SJCRH30 (cell line): ENCODE measurements around the gene DAPL1. TPM values are rescaled to one million over a fixed set of nuclear protein-coding genes. Genes with fewer than 3 reads are reported as not detected.
"Not testable (repeated sequence)": the region's sequence is repeated elsewhere in the genome, so short reads cannot be mapped to it uniquely, and the experiment has no call there.

Source experiments
- DNase-seq, 2 experiments: peaks; one replicate each; pipeline ENCODE4 v3.0.0-alpha.2; 2015 to 2020
- H3K27ac ChIP-seq: fragments of 250-450 bp; sonication (Bioruptor Pico); 2 replicates; pipeline ENCODE4 v1.5.1; 2020; ENCODE audit warnings: mild to moderate bottlenecking, moderate library complexity
- H3K27me3 ChIP-seq: fragments of 250-450 bp; sonication (Bioruptor Pico); 2 replicates; pipeline ENCODE4 v1.5.1; 2020; ENCODE audit warnings: mild to moderate bottlenecking, moderate library complexity
- H3K36me3 ChIP-seq: fragments of 250-450 bp; sonication (Bioruptor Pico); 2 replicates; pipeline ENCODE4 v1.5.1; 2020; ENCODE audit warnings: mild to moderate bottlenecking, moderate library complexity
- H3K4me1 ChIP-seq: fragments of 250-450 bp; sonication (Bioruptor Pico); 2 replicates; pipeline ENCODE4 v1.5.1; 2020; ENCODE audit warnings: mild to moderate bottlenecking, moderate library complexity
- H3K4me3 ChIP-seq: fragments of 250-450 bp; sonication (Bioruptor Pico); 2 replicates; pipeline ENCODE4 v1.5.1; 2020; ENCODE audit warnings: mild to moderate bottlenecking, moderate library complexity
- H3K9me3 ChIP-seq: fragments of 250-450 bp; sonication (Bioruptor Pico); replicated peaks from 2 replicates; pipeline ENCODE4 v1.5.1; 2020; ENCODE audit warnings: mild to moderate bottlenecking, moderate library complexity
- total RNA-seq: library from RNA; depleted of rRNA; stranded (reverse); fragments of >200 nt; shearing (Covaris generic); gene quantifications from 2 replicates; pipeline ENCODE4 v1.2.3, GENCODE V29; 2014

Gene DAPL1
- total RNA-seq, 1 experiment from 2014 or later: not detected

DNA sequence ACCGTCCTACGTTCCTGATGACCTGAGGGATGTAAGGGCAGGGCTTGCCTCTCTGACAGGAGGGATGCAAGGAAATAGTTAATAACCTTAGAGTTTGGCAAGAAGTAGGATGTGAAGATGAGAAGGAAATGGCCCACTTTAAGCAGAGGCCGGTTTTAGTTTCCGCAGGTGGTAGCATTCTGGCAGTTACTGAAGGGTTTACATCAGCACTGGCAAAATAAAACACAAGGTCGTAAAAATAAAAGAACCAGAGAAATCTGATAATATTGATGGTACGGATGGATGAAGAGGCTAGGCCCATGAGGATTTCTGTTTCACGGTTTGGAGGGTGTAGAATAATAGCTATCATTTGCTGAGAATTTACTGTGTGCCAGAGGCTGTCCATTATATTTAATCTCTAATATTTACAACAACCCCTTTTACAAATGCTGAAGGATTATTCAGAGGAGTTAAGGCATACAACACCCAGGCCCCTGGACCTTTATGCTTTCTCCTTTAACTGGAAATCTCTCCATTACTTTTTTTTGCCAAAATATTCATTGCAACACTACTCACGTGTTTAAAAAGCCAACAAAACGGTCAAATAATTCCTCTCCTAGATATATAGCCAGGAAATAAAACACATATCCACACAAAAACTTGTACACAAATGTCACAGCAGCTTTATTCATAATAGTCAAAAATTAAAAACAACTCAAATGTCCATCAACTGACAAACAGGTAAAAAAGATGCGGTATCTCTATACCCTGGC is 28.5 kb downstream of the DAPL1 start:
- Histone ChIP-seq H3K27me3 (no peaks in the 10 kb centered on the region), H3K36me3 (no peaks in the 10 kb centered on the region), H3K4me1 (no peaks in the 10 kb centered on the region), H3K27ac (no peak overlapping the region), H3K4me3 (no peak overlapping the region), H3K9me3 (no peaks in the 10 kb centered on the region)
- no peak for DNase-seq

DNA sequence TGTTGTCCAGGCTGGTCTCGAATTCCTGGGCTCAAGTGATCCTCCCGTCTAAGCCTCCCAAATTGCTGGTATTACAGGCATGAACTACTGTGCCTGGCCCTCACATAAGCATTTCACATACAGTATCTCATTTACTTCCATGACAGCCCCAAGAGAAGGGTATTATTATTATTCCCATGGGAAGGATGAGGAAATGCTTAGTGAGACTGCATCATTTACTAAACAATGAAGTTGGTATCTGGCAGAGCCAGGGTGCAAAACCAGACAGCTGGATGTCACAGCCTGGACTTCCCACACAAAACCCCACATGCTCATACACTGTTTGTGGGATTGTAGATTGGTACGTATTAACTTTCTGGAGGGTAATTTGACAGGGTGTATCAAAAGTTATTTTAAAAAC is 29.9 kb downstream of the DAPL1 start:
- Histone ChIP-seq H3K4me1 (no peaks in the 10 kb centered on the region), H3K36me3 (no peaks in the 10 kb centered on the region), H3K27ac (no peak overlapping the region), H3K9me3 (no peaks in the 10 kb centered on the region), H3K27me3 (no peaks in the 10 kb centered on the region), H3K4me3 (no peak overlapping the region)
- no peak for DNase-seq

DNA sequence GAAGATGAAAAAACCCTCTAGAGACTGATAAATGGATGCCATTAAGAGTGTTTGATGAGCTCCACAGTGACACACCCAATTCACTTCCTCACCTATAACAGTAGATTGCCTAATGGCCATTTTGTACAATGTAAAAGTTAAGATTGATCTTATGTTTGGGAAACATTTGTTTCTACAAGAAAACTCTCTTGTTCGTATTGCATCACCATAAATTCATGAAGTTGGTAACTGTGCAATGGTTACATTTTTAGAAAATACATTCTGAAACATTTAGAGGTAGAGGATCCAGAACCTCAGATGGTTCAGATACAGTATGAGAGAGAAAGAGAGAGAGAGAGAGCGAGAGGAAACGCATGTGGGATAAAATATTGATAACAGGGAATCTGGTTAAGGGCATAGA is 31.8 kb downstream of the DAPL1 start:
- no peaks in the 10 kb centered on the region for H3K27me3 ChIP-seq
- no peaks in the 10 kb centered on the region for H3K4me1 ChIP-seq
- H3K4me3 ChIP-seq: no peak overlapping the region
- no peaks in the 10 kb centered on the region for H3K36me3 ChIP-seq
- no peak overlapping the region for H3K27ac ChIP-seq
- DNase-seq: no peak
- H3K9me3 ChIP-seq: no peaks in the 10 kb centered on the region

- H3K4me1 ChIP-seq: no peaks in the 10 kb centered on the region
- H3K27ac ChIP-seq: no peak overlapping the region
- DNase-seq: no peak
- no peaks in the 10 kb centered on the region for H3K27me3 ChIP-seq
- no peaks in the 10 kb centered on the region for H3K9me3 ChIP-seq
- H3K36me3 ChIP-seq: no peaks in the 10 kb centered on the region
- no peak overlapping the region for H3K4me3 ChIP-seq
Measured at GRCh38 chr2:158828378-158829164, 33.5 kb downstream of the DAPL1 start.

DNA sequence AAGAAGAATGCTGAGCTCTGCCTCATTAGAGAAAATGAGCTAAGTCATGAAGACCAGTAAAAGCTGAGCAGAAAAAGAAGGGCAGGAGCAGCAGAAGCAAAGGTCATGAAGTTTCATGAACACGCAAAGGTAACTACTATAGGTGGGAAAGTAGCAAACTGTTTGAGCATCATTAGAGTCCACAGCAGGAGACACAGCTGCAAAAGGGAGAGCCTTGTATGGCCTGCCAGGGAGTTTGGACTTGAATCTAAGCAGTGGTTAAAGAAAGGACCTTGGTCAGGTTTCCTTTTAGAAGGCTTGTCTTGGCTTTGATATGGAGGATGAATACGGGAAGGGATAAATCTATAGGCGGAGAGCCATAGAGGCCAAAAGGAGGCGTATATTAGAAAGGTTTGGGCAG is 34.0 kb downstream of the DAPL1 start:
- H3K4me3 ChIP-seq: no peak overlapping the region
- H3K27ac ChIP-seq: no peak overlapping the region
- no peak for DNase-seq
- H3K4me1 ChIP-seq: no peaks in the 10 kb centered on the region
- H3K27me3 ChIP-seq: no peaks in the 10 kb centered on the region
- H3K9me3 ChIP-seq: no peaks in the 10 kb centered on the region
- no peaks in the 10 kb centered on the region for H3K36me3 ChIP-seq

GRCh38 chr2:158830201-158830600 is 35.1 kb downstream of the DAPL1 start:
- Histone ChIP-seq H3K4me1 (no peaks in the 10 kb centered on the region), H3K4me3 (no peak overlapping the region), H3K36me3 (no peaks in the 10 kb centered on the region), H3K27ac (no peak overlapping the region), H3K27me3 (no peaks in the 10 kb centered on the region), H3K9me3 (no peaks in the 10 kb centered on the region)
- DNase-seq: no peak

- DNase-seq: no peak
- Histone ChIP-seq H3K27ac (no peak overlapping the region), H3K4me3 (no peak overlapping the region), H3K9me3 (0 out of 2 replicates have a peak, but pooled peaks cover 1% of the 10 kb centered on the region), H3K36me3 (no peaks in the 10 kb centered on the region), H3K4me1 (no peaks in the 10 kb centered on the region), H3K27me3 (no peaks in the 10 kb centered on the region)
Measured at GRCh38 chr2:158835431-158835830, 40.3 kb downstream of the DAPL1 start.

- H3K4me1 ChIP-seq: no peaks in the 10 kb centered on the region
- H3K36me3 ChIP-seq: no peaks in the 10 kb centered on the region
- no peaks in the 10 kb centered on the region for H3K27me3 ChIP-seq
- DNase-seq: no peak
- peaks cover 3% of the 10 kb centered on the region; the same call in 1 of the 2 replicates for H3K9me3 ChIP-seq
- no peak overlapping the region for H3K27ac ChIP-seq
- H3K4me3 ChIP-seq: no peak overlapping the region
Measured at GRCh38 chr2:158837645-158838044, 42.5 kb downstream of the DAPL1 start.

GRCh38 chr2:158841850-158842249 is 46.7 kb downstream of the DAPL1 start:
- Histone ChIP-seq H3K4me3 (no peak overlapping the region), H3K36me3 (no peaks in the 10 kb centered on the region), H3K4me1 (no peaks in the 10 kb centered on the region), H3K9me3 (peaks cover 3% of the 10 kb centered on the region; the same call in 1 of the 2 replicates), H3K27ac (no peak overlapping the region), H3K27me3 (no peaks in the 10 kb centered on the region)
- DNase-seq: no peak

GRCh38 chr2:158845444-158845843 is 50.3 kb downstream of the DAPL1 start:
- no peaks in the 10 kb centered on the region for H3K27me3 ChIP-seq
- H3K9me3 ChIP-seq: peaks cover 2% of the 10 kb centered on the region; the same call in 1 of the 2 replicates
- H3K4me1 ChIP-seq: no peaks in the 10 kb centered on the region
- H3K36me3 ChIP-seq: no peaks in the 10 kb centered on the region
- H3K27ac ChIP-seq: no peak overlapping the region
- no peak overlapping the region for H3K4me3 ChIP-seq
- DNase-seq: no peak

DNA sequence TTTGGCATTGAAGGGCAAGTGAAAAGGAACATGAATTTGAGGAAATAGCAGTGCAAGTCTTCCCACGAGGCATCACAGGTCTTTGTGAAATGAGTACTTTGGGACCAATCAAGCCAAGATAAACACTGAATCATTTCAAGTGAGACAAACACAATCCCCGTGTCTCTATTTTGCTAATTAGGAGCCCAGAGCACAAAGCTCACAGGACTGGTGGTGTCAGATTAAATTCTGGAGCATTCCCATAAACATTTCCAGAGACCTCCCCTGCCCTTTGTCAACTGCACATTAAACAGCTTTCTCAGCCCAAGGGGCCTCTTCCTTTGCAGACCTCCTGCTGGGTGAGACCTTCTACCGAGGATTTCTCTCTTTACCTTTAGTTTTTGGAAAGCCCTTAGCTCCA is 50.7 kb downstream of the DAPL1 start:
- no peak overlapping the region for H3K27ac ChIP-seq
- DNase-seq: peak in 1 of 2 experiments; percentile 27
- no peaks in the 10 kb centered on the region for H3K9me3 ChIP-seq
- H3K4me1 ChIP-seq: no peaks in the 10 kb centered on the region
- no peaks in the 10 kb centered on the region for H3K27me3 ChIP-seq
- no peak overlapping the region for H3K4me3 ChIP-seq
- H3K36me3 ChIP-seq: no peaks in the 10 kb centered on the region

- not testable (repeated sequence) for H3K36me3 ChIP-seq, H3K27ac ChIP-seq, H3K4me3 ChIP-seq, H3K4me1 ChIP-seq, DNase-seq, H3K27me3 ChIP-seq, H3K9me3 ChIP-seq
Measured at GRCh38 chr2:158847526-158847925, 52.4 kb downstream of the DAPL1 start.

DNA sequence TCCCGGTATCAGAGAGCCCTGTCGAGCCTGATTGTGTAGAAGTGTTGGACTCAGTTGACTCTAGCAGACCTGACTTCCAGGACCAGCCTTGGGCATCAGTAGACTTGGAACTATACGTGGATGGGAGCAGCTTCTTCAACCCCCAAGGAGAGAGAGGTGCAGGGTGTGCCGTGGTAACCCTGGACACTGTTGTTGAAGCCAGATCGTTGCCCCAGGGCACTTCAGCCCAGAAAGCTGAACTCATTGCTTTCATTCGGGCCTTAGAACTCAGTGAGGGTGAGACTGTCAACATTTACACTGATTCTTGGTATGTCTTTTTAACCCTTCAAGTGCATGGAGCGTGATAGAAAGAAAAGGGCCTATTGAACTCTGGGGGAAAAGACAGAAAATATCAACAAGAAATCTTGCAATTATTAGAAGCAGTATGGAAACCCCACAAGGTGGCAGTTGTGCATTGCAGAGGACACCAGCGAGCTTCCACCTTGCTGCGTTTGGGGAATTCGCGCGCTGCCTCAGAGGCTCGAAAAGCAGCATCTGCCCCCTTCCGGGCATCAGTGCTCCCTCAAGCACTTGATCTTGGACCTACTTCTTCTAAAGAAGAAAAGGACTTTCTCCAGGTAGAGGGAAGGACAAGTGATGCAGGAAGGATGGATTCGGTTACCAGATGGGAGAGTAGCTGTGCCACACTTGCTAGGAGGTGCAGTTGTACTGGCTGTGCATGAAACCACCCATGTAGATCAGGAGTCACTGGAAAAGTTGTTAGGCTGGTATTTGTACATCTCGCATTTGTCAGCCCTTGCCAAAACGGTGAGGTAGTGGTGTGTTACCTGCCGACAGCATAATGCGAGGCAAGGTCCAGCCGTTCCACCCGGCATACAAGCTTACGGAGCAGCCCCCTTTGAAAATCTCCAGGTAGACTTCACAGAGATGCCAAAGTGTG is 53.2 kb downstream of the DAPL1 start:
- not testable (repeated sequence) for H3K27me3 ChIP-seq, DNase-seq, H3K9me3 ChIP-seq, H3K4me1 ChIP-seq, H3K27ac ChIP-seq, H3K4me3 ChIP-seq, H3K36me3 ChIP-seq

- DNase-seq, H3K27me3 ChIP-seq, H3K36me3 ChIP-seq, H3K27ac ChIP-seq, H3K4me3 ChIP-seq, H3K9me3 ChIP-seq, H3K4me1 ChIP-seq: not testable (repeated sequence)
Measured at GRCh38 chr2:158860179-158860578, 65.1 kb downstream of the DAPL1 start.

DNA sequence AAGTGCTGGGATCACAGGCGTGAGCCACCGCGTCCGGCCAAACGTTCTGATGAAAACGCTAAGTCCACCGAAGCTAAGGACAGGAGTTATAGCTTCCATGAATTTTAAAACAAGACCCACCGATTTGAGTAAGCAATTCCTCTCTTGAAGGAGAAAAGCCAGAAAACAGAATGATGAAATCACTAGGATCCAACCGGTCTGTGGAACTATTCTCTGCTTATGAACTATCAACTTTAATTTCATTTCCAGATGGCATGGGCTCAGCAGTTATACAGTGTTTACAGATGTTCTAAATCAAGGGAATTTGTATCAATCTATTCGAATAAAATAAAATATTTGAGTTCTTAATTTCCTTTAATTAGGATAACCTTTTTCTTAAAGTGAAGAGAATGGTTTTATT is 66.5 kb downstream of the DAPL1 start:
- H3K4me1 ChIP-seq, H3K4me3 ChIP-seq, H3K27me3 ChIP-seq, DNase-seq, H3K9me3 ChIP-seq, H3K36me3 ChIP-seq, H3K27ac ChIP-seq: not testable (repeated sequence)
